WTC11 (cell line): ENCODE data around the gene ADORA1.

Experiments used
- NFYB ChIP-seq: sonication (generic); formaldehyde crosslinking; conservative IDR thresholded peaks from 2 replicates; pipeline ENCODE4 v1.8.0; 2022; ENCODE audit warnings: low read depth, missing genetic modification reagents
- NR2C2 ChIP-seq: sonication (generic); formaldehyde crosslinking; IDR thresholded peaks from 2 replicates; pipeline ENCODE4 v1.8.0; 2022; ENCODE audit warnings: mild to moderate bottlenecking, missing genetic modification reagents
- RELA ChIP-seq: sonication (generic); formaldehyde crosslinking; IDR thresholded peaks from 2 replicates; pipeline ENCODE4 v1.8.1; 2022; ENCODE audit warnings: missing genetic modification reagents, mild to moderate bottlenecking, borderline replicate concordance
- SMAD3 ChIP-seq: sonication (generic); formaldehyde crosslinking; IDR thresholded peaks from 2 replicates; pipeline ENCODE4 v1.8.0; 2022; ENCODE audit warnings: missing genetic modification reagents, mild to moderate bottlenecking, borderline replicate concordance
- SP1 ChIP-seq: sonication (generic); formaldehyde crosslinking; conservative IDR thresholded peaks from 2 replicates; pipeline ENCODE4 v1.8.1; 2022; ENCODE audit warnings: missing genetic modification reagents
- TF ChIP-seq, protein P1 (sequence below): fragments of 200-600 bp; IDR thresholded peaks from 2 replicates; pipeline ENCODE4 v1.8.0; 2022; ENCODE audit warnings: antibody characterized with exemption
- TF ChIP-seq, protein P2 (sequence below): sonication (generic); formaldehyde crosslinking; IDR thresholded peaks from 2 replicates; pipeline ENCODE4 v1.8.1; 2023; ENCODE audit warnings: mild to moderate bottlenecking, missing genetic modification reagents, moderate library complexity

DNA sequence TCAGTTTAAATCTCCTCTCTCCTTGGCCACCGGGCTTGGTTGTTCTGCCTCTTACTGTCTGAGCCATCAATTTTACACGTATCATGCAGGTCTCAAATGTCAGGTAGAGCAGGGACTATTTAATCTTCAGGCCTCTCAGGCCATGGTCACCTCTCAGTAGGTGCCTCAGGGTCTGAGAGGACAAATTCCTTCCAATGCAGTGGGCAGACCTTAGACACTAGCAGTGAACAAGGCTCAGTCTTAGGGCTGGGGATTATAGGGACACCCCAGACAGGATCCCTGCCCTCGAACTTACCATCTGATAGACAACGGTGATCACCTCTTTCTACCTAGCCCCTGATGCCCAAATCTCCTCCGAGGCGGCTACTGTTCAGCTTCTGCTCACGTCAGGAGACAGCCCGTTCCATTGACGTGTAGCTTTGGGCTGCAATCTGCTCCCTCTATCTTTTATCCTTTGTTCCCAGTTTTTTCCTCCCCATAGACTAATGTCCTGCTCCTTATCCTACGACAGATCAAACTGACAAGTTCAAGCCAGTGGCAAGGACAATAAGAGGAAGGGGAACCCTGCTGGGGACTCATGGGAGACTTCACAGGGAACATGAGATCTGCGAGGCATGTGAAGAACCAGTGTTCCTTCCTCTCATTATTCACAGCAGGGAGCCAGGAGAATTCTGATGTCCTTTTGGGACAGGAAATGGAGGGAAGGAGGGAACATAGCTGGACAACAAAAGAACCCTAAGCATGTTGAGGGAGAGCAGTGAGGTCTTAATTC lies 40.3 kb upstream of the ADORA1 start:
- TF ChIP-seq, protein P1, sequence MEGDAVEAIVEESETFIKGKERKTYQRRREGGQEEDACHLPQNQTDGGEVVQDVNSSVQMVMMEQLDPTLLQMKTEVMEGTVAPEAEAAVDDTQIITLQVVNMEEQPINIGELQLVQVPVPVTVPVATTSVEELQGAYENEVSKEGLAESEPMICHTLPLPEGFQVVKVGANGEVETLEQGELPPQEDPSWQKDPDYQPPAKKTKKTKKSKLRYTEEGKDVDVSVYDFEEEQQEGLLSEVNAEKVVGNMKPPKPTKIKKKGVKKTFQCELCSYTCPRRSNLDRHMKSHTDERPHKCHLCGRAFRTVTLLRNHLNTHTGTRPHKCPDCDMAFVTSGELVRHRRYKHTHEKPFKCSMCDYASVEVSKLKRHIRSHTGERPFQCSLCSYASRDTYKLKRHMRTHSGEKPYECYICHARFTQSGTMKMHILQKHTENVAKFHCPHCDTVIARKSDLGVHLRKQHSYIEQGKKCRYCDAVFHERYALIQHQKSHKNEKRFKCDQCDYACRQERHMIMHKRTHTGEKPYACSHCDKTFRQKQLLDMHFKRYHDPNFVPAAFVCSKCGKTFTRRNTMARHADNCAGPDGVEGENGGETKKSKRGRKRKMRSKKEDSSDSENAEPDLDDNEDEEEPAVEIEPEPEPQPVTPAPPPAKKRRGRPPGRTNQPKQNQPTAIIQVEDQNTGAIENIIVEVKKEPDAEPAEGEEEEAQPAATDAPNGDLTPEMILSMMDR: no peak
- TF ChIP-seq NFYB (CRISPR knock-in tag) (no peak), RELA (CRISPR knock-in tag) (no peak), SMAD3 (CRISPR knock-in tag) (no peak), NR2C2 (no peak), SP1 (no peak)
- TF ChIP-seq, protein P2, sequence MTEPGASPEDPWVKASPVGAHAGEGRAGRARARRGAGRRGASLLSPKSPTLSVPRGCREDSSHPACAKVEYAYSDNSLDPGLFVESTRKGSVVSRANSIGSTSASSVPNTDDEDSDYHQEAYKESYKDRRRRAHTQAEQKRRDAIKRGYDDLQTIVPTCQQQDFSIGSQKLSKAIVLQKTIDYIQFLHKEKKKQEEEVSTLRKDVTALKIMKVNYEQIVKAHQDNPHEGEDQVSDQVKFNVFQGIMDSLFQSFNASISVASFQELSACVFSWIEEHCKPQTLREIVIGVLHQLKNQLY: no peak
